GM10266 (cell line): Measurements from ENCODE around the gene PLK5.

Source experiments
- DNase-seq: peaks from one replicate; pipeline ENCODE4 v3.0.0; 2012; ENCODE audit errors: extremely low spot score
- CTCF ChIP-seq: IDR thresholded peaks from 2 replicates; pipeline ENCODE4 v1.5.1; 2012; ENCODE audit warnings: mild to moderate bottlenecking, low read depth; ENCODE audit not compliant: control insufficient read depth, insufficient read depth; ENCODE audit errors: missing control alignments

Gene PLK5

DNA sequence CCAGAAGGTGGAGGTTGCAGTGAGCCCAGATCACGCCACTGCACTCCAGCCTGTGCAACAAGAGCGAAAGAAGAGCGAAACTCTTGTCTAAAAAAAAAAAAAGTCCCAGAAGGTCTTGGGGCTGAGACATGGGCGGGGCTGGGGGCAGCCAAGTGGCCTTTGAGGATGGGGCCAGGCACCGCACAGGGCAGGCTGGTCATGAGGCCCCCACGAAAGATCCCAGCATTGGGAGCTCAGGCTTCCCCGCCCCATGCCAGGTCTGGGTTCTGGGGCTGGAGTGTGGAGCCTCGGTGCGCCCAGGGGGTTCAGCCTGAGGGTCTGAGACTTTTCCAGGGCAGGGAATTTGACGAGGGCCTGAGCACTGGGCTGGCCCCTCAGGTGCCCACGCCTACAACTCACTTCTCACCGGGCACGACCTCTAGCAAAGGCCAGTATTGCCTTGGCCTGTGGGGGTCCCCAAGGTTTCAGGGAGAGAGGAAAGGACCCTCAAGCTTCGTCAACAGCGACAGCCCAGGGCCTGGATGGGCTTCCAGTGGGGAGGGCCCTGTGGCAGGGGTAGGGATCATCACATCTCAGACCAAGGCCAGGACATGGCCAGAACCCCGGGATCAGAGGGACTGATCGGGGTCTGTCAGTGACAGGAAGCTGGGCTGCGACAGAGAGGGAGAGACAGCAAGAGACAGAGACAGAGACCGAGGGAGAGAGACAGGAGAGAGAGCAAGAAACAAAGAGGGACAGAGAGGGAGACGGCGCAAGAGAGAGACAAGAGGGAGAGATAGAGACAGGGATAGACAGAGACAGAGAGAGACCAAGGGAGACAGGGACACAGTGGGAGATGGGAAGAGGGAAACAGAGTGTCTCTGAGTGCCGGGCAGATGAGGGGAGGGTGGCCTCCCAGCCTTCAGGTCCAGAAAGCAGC lies 51.7 kb downstream of the PLK5 start:
- TF ChIP-seq CTCF = no peak

DNA sequence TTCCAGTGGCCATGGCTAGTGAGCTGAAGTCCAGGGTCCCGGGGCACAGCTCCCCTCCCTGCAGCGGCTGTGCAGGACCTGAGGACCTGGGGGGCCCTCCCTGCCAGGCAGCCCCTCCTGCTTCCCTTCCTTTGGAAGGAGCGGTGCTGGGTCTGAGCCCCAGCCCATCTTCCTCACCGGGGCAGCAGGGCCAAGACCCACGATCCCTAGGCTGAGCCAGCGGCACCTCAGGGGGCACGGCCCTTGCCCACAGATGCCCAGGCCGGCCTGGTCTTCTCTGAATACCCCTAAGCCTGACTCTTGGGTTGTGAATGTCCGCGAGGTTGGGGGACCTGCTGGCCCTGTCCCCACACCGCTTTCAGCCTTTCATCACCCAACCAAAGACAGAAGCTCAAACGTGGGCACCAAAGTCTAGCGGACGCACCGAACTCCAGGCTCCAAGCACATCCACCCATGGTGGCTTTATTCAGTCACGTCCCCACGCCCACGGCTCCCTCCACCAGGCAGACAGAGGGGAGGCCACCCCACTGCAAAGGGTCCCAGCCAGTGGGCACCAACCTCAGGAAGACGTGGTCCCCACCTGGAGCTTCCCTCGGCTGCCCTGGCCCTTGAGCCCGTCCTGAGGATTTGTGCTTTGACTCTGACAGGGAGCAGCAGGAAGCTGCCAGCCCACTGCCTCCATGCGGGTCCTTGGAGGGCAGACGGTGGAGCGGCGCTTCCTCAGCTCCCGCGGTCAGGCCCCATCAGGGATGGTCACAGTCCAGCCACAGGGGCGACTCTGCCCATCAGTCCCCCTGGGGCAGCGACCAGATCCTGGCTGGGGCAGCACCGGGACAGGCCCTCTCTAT lies 52.6 kb downstream of the PLK5 start:
- DNase-seq = no peak
- no peak for TF ChIP-seq CTCF

More for the DNA sequence above, 51.7 kb downstream of the PLK5 start:
- DNase-seq = no peak

DNA sequence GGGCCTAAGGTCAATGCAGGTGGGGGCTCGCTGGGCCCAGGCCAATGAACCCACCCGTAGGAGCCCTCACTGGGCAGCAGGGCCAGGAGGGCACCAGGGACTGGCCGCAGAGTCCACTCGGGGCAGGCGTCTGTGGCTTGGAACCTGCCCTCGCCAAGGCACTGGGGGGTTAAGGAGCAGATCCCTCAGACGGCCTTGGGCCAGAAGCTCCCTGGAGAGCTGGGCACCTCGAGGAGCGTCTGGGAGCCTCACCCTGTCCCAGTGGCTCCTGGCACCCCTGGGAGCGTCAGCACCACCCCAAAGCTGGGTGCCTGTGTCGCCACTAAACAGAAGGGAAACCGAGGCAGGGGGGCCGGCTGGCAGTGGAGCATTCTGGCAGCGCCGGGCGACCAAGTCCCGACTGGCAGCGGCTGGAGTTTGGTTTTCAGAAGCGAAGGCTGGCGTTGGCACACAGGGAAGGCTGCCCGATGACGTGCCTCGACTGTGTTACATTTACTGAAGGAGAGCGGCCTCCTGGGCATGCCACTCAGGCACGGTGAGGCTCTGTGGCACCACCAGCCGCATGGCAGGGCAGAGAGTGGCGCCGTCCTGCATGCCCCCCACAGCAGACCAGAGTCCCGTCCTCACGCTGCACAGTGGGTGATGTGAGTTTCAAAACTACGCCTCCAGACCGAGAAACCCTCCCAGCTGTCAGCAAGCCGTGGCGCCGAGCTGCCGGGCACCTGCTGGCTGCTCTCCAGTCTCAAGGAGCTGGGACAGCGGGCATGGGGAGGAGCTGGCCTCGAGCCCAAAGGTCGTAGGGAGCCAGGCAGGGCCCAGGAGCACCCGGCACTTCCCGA lies 53.4 kb downstream of the PLK5 start:
- no peak for TF ChIP-seq CTCF
- no peak for DNase-seq

DNA sequence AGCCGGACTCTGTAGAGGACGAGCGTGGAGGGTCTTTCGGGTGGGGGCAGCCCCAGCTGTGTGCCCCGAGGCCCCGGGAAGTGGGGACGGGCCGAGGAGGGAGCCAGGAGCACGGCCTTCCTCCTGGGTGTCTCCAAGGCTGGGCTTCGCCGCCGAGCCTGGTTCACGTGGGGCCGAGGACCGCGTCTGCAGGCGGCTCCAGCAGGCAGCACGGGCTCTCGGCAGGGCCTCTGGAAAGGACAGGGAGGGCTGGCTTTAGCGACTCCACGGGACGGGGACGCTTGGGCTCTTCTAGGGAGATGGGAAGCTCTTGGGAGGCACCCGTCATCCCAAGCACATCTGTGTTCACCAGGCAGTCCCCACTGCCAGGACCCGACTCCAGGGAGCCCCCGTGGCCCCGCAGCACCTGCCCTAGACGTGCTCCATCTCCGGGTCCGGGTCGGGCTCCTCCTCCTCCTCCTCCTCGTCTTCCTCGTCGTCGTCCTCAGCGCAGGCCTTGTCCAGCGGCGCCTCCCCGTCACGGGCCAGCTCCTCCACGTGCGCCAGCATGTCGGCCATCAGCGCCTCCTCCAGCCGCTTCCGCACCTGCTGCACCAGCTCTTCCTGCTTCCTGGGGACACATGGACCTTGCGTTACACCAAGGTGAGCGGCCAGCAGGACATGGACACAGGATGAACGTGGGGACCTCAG lies 54.2 kb downstream of the PLK5 start:
- TF ChIP-seq CTCF = no peak
- no peak for DNase-seq

GRCh38 chr19:1579222-1579621 lies 55.3 kb downstream of the PLK5 start:
- DNase-seq = no peak
- no peak for TF ChIP-seq CTCF

DNA sequence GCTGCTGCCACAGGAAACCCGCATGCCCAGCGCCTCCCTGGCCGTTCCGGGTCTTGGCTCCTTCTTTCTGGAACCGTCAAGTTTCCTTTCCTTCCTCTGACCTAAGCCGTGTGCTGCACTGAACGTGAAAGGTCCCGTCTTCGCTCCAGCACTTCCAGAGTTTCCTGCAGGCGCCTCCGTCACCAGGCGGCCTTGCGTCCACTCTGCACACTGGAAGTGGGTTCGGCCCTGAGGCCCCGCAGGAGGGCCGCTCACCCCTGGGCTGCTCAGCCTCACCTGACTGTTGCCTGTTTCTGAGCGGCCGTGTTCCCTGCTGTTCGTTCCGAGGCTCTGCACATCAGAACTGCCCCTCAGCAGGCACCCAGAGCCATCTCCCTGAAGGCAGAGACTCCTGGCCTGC lies 56.5 kb downstream of the PLK5 start:
- no peak for TF ChIP-seq CTCF
- DNase-seq = no peak
